SKM-1 treated with dmso at 0.1 percent for 144 hours (cell line): Measurements from ENCODE around the gene LRRC27.

ENCODE experiments used
- DNase-seq: peaks from one replicate; lab custom pipeline; 2025; ENCODE audit not compliant: unreplicated experiment; lab: John Stamatoyannopoulos, UW

LRRC27 gene

GRCh38 chr10:132410779-132411532 is 79.0 kb downstream of the LRRC27 start:
- DNase-seq = no peak

GRCh38 chr10:132411561-132412253 is 79.7 kb downstream of the LRRC27 start:
- no peak for DNase-seq

- DNase-seq = no peak
These were observed 80.6 kb downstream of the LRRC27 start for GRCh38 chr10:132412316-132413192.

- no peak for DNase-seq
These were observed 81.5 kb downstream of the LRRC27 start for GRCh38 chr10:132413226-132414205.

GRCh38 chr10:132414402-132415016 is 82.5 kb downstream of the LRRC27 start:
- no peak for DNase-seq

- DNase-seq = no peak
These were observed 83.3 kb downstream of the LRRC27 start for GRCh38 chr10:132415255-132415654.

- DNase-seq = no peak
These were observed 84.0 kb downstream of the LRRC27 start for GRCh38 chr10:132415956-132416355.

GRCh38 chr10:132416566-132417256 is 84.7 kb downstream of the LRRC27 start:
- DNase-seq = no peak

GRCh38 chr10:132417257-132417910 is 85.4 kb downstream of the LRRC27 start:
- no peak for DNase-seq

GRCh38 chr10:132417957-132418441 is 86.0 kb downstream of the LRRC27 start:
- DNase-seq = no peak

GRCh38 chr10:132418527-132419416 is 86.8 kb downstream of the LRRC27 start:
- DNase-seq = no peak

GRCh38 chr10:132419538-132420468 is 87.8 kb downstream of the LRRC27 start:
- DNase-seq = peak; percentile 44

- DNase-seq = no peak
These were observed 88.5 kb downstream of the LRRC27 start for GRCh38 chr10:132420469-132420980.

GRCh38 chr10:132420981-132421846 is 89.2 kb downstream of the LRRC27 start:
- DNase-seq = peak; percentile 81
